Gastroesophageal sphincter (tissue), 3 donors: ENCODE data around the gene RPS21.

ENCODE experiments used
- CTCF ChIP-seq, 4 experiments: fragments of 200-600 bp in 2 of 4; fragments of 450-650 bp in 2 of 4; sonication (generic) in 1 of 4; IDR thresholded peaks; one replicate each; pipeline ENCODE4 v1.5.1; 2017 to 2019; ENCODE audit warnings: antibody characterized with exemption in 4 of 4, mild to moderate bottlenecking in 2 of 4, moderate library complexity in 2 of 4
- EP300 ChIP-seq: sonication (generic); formaldehyde crosslinking; IDR thresholded peaks from one replicate; pipeline ENCODE4 v1.6.1; 2017; ENCODE audit warnings: antibody characterized with exemption, mild to moderate bottlenecking
- POLR2A ChIP-seq, 2 donors: fragments of 450-650 bp; IDR thresholded peaks; one replicate each; pipeline ENCODE4 v1.6.1; 2017; ENCODE audit warnings: antibody characterized with exemption in 2 of 2, mild to moderate bottlenecking in 2 of 2, moderate library complexity in 1 of 2
- POLR2AphosphoS5 ChIP-seq: sonication (generic); formaldehyde crosslinking; IDR thresholded peaks from one replicate; pipeline ENCODE4 v1.6.1; 2017; ENCODE audit warnings: antibody characterized with exemption

- TF ChIP-seq EP300 (no peak), CTCF (IDR thresholded peaks at IDR 0.05) (no peak), POLR2A (IDR thresholded peaks at IDR 0.05) (no peak), POLR2AphosphoS5 (no peak)
Observed at GRCh38 chr20:62394248-62395245, 7.6 kb downstream of the RPS21 start.
